HG02943 (cell line): ENCODE measurements around the gene ANKRD44.
A peak's percentile ranks its signal among the peaks of the same experiment; 100 is the strongest.

Experiments
- ATAC-seq: cut with Tn5 transposase; IDR thresholded peaks from one replicate; pipeline ENCODE4 v1.9.1; 2021; ENCODE audit warnings: mild to moderate bottlenecking, low read depth, moderate library complexity; ENCODE audit not compliant: unreplicated experiment

Gene ANKRD44

GRCh38 chr2:197322724-197323720 lies 12.4 kb upstream of the ANKRD44 start:
- ATAC-seq: no peak

- no peak for ATAC-seq
These were observed 11.6 kb upstream of the ANKRD44 start for GRCh38 chr2:197322143-197322542.

GRCh38 chr2:197315371-197315770 lies 4.8 kb upstream of the ANKRD44 start:
- ATAC-seq: no peak

GRCh38 chr2:197312186-197312585 lies 1.6 kb upstream of the ANKRD44 start:
- no peak for ATAC-seq

- no peak for ATAC-seq
These were observed 947 bp upstream of the ANKRD44 start for GRCh38 chr2:197311421-197312033.

GRCh38 chr2:197310987-197311420 lies 424 bp upstream of the ANKRD44 start:
- ATAC-seq: no peak

GRCh38 chr2:197309691-197310231 lies 819 bp downstream of the ANKRD44 start:
- ATAC-seq: no peak

GRCh38 chr2:197308996-197309690 lies 1.4 kb downstream of the ANKRD44 start:
- no peak for ATAC-seq

GRCh38 chr2:197308585-197308984 lies 2.0 kb downstream of the ANKRD44 start:
- ATAC-seq: no peak

GRCh38 chr2:197307933-197308521 lies 2.6 kb downstream of the ANKRD44 start:
- ATAC-seq: peak; percentile 30

GRCh38 chr2:197307236-197307932 lies 3.2 kb downstream of the ANKRD44 start:
- no peak for ATAC-seq

GRCh38 chr2:197306696-197307040 lies 3.9 kb downstream of the ANKRD44 start:
- ATAC-seq: no peak

GRCh38 chr2:197306024-197306695 lies 4.4 kb downstream of the ANKRD44 start:
- no peak for ATAC-seq

GRCh38 chr2:197304556-197305011 lies 6.0 kb downstream of the ANKRD44 start:
- ATAC-seq: no peak

GRCh38 chr2:197300139-197300538 lies 10.4 kb downstream of the ANKRD44 start:
- no peak for ATAC-seq

GRCh38 chr2:197298609-197299008 lies 12.0 kb downstream of the ANKRD44 start:
- ATAC-seq: no peak

GRCh38 chr2:197297772-197298318 lies 12.7 kb downstream of the ANKRD44 start:
- ATAC-seq: no peak

GRCh38 chr2:197297266-197297665 lies 13.3 kb downstream of the ANKRD44 start:
- ATAC-seq: no peak

GRCh38 chr2:197296835-197297234 lies 13.7 kb downstream of the ANKRD44 start:
- no peak for ATAC-seq
